ENCODE data around the gene ATP2C1. TPM values are rescaled to one million over a fixed set of nuclear protein-coding genes. Genes with fewer than 3 reads are reported as not detected.
A peak's percentile ranks its signal among the peaks of the same experiment; 100 is the strongest.

The ATP2C1 gene
- total RNA-seq, 1 donor, result 136 TPM

- H3K4me3 ChIP-seq (ENCODE audit: low read depth, low read length), result peak overlapping the region; percentile 90
- TF ChIP-seq CTCF (IDR thresholded peaks at IDR 0.05; ENCODE audit: insufficient read depth, low read depth, low read length), result no peak
Measured at GRCh38 chr3:131025539-131025938, 131.7 kb downstream of the ATP2C1 start.

GRCh38 chr3:131026321-131027151 lies 132.7 kb downstream of the ATP2C1 start, which contains the start of the genes ASTE1 and NEK11:
Gene ASTE1, minus strand, starts transcription at chr3:131026825. Its CDS starts 1,519 bp downstream, at chr3:131025306.
Gene NEK11, plus strand, starts transcription at chr3:131026877. Its CDS starts 2,832 bp downstream, at chr3:131029709.
- TF ChIP-seq CTCF (IDR thresholded peaks at IDR 0.05; ENCODE audit: insufficient read depth, low read depth, low read length), result no peak
- peak; percentile 80 for DNase-seq (ENCODE audit: low read depth)
- peak within 1 kb of the TSS; percentile 90 for H3K4me3 ChIP-seq (ENCODE audit: low read depth, low read length)

More at GRCh38 chr3:131025539-131025938, 131.7 kb downstream of the ATP2C1 start:
- no peak for DNase-seq (ENCODE audit: low read depth)

GRCh38 chr3:131028844-131029243 lies 135.0 kb downstream of the ATP2C1 start:
- H3K4me3 ChIP-seq (ENCODE audit: low read depth, low read length), result no peak overlapping the region
- no peak for DNase-seq (ENCODE audit: low read depth)
- TF ChIP-seq CTCF (IDR thresholded peaks at IDR 0.05; ENCODE audit: insufficient read depth, low read depth, low read length), result no peak

GRCh38 chr3:131031660-131032059 lies 137.8 kb downstream of the ATP2C1 start:
- TF ChIP-seq CTCF (IDR thresholded peaks at IDR 0.05; ENCODE audit: insufficient read depth, low read depth, low read length), result no peak
- DNase-seq (ENCODE audit: low read depth), result no peak

GRCh38 chr3:131033480-131034080 lies 139.7 kb downstream of the ATP2C1 start:
- TF ChIP-seq CTCF (IDR thresholded peaks at IDR 0.05; ENCODE audit: insufficient read depth, low read depth, low read length), result peak; percentile 63
- DNase-seq (ENCODE audit: low read depth), result peak; percentile 61
- no peak overlapping the region for H3K4me3 ChIP-seq (ENCODE audit: low read depth, low read length)

More at GRCh38 chr3:131031660-131032059, 137.8 kb downstream of the ATP2C1 start:
- H3K4me3 ChIP-seq (ENCODE audit: low read depth, low read length), result no peak overlapping the region

GRCh38 chr3:131036200-131036816 lies 142.4 kb downstream of the ATP2C1 start:
- H3K4me3 ChIP-seq (ENCODE audit: low read depth, low read length), result no peak overlapping the region
- no peak for TF ChIP-seq CTCF (IDR thresholded peaks at IDR 0.05; ENCODE audit: insufficient read depth, low read depth, low read length)
- DNase-seq (ENCODE audit: low read depth), result peak; percentile 61

All from fibroblast of villous mesenchyme (primary cell).